H1 (cell line): ENCODE measurements around the gene RESF1. TPM values are rescaled to one million over a fixed set of nuclear protein-coding genes. Genes with fewer than 3 reads are reported as not detected.

ENCODE experiments used
- CTCF ChIA-PET: fragments of 300-600 bp; sonication (Branson Sonifier 250); formaldehyde crosslinking; loops from one replicate; lab custom pipeline; 2021; ENCODE audit not compliant: partially characterized antibody; lab: Charles Lee
- POLR2A ChIA-PET: fragments of 300-600 bp; sonication (Branson Sonifier 250); formaldehyde crosslinking; loops from one replicate; lab custom pipeline; 2021; ENCODE audit warnings: inconsistent platforms; ENCODE audit not compliant: partially characterized antibody; lab: Charles Lee
- DNase-seq, 2 experiments: peaks; one replicate each; pipeline versions ENCODE4 v3.0.0 to v3.0.0-alpha.2; 2010 to 2022; ENCODE audit warnings: low spot score in 2 of 2, low read depth in 1 of 2, mixed read lengths in 1 of 2
- FAIRE-seq: peaks from 2 replicates; lab custom pipeline; 2011; peaks lifted over from hg19 to GRCh38; lab: Jason Lieb, UNC
- H2AFZ ChIP-seq: 2 replicates; pipeline ENCODE4 v1.8.1; 2012; ENCODE audit warnings: low read length, inconsistent platforms
- H2AK5ac ChIP-seq: 2 replicates; pipeline ENCODE4 v1.6.1; 2013; ENCODE audit warnings: low read depth, low read length
- H2BK120ac ChIP-seq: replicated peaks from 2 replicates; pipeline ENCODE3; 2013; ENCODE audit warnings: low read depth, low read length, inconsistent platforms
- H2BK12ac ChIP-seq: 2 replicates; pipeline ENCODE4 v1.6.1; 2013; ENCODE audit warnings: low read depth, low read length
- H2BK15ac ChIP-seq: 2 replicates; pipeline ENCODE4 v1.6.1; 2013; ENCODE audit warnings: low read length
- H2BK20ac ChIP-seq: 2 replicates; pipeline ENCODE4 v1.6.1; 2013; ENCODE audit warnings: low read length
- H2BK5ac ChIP-seq: 2 replicates; pipeline ENCODE4 v1.6.1; 2013; ENCODE audit warnings: low read depth, low read length
- H3K14ac ChIP-seq: 2 replicates; pipeline ENCODE4 v1.6.1; 2013; ENCODE audit warnings: inconsistent platforms; ENCODE audit not compliant: insufficient read length
- H3K18ac ChIP-seq: 2 replicates; pipeline ENCODE4 v1.6.1; 2013; ENCODE audit warnings: low read length; ENCODE audit errors: extremely low read depth
- H3K23ac ChIP-seq: 2 replicates; pipeline ENCODE4 v1.6.1; 2013; ENCODE audit warnings: inconsistent platforms; ENCODE audit not compliant: insufficient read length
- H3K23me2 ChIP-seq: 2 replicates; pipeline ENCODE4 v1.6.1; 2013; ENCODE audit warnings: low read depth, low read length
- H3K27ac ChIP-seq: 2 replicates; pipeline ENCODE4 v1.6.1; 2011; ENCODE audit warnings: low read depth, low read length, inconsistent platforms
- H3K27me3 ChIP-seq, 4 experiments: replicated peaks in 1 of 4; 1 replicate in 1 of 4; 2 replicates in 3 of 4; pipeline versions ENCODE4 v1.6.1 to v1.8.1; 2011 to 2013; ENCODE audit warnings: low read length in 3 of 4, mild to moderate bottlenecking in 3 of 4, inconsistent platforms in 2 of 4, mixed read lengths in 2 of 4, moderate library complexity in 1 of 4; ENCODE audit not compliant: control insufficient read depth in 3 of 4, insufficient read depth in 3 of 4; ENCODE audit errors: extremely low read depth in 1 of 4
- H3K36me3 ChIP-seq, 4 experiments: 2 replicates each; pipeline versions ENCODE4 v1.6.1 to v1.8.1; 2011 to 2013; ENCODE audit warnings: mild to moderate bottlenecking in 4 of 4, low read length in 3 of 4, moderate library complexity in 2 of 4, control low read depth in 1 of 4, inconsistent platforms in 1 of 4; ENCODE audit not compliant: insufficient read depth in 4 of 4, control insufficient read depth in 2 of 4
- H3K4ac ChIP-seq: replicated peaks from 2 replicates; pipeline ENCODE3; 2013; ENCODE audit warnings: low read length, low read depth, mixed read lengths, inconsistent platforms; ENCODE audit not compliant: insufficient read length
- H3K4me1 ChIP-seq, 4 experiments: replicated peaks in 1 of 4; 1 replicate in 1 of 4; 2 replicates in 3 of 4; pipeline versions ENCODE4 v1.6.1 to v1.8.1; 2011 to 2013; ENCODE audit warnings: low read length in 3 of 4, inconsistent platforms in 2 of 4, mixed read lengths in 1 of 4; ENCODE audit not compliant: insufficient read depth in 4 of 4, control insufficient read depth in 3 of 4
- H3K4me2 ChIP-seq, 2 experiments: 2 replicates each; pipeline versions ENCODE4 v1.6.1 to v1.8.1; 2011 to 2013; ENCODE audit warnings: low read depth in 2 of 2, low read length in 2 of 2, control low read depth in 1 of 2, inconsistent platforms in 1 of 2, mild to moderate bottlenecking in 1 of 2; ENCODE audit not compliant: insufficient read depth in 1 of 2
- H3K4me3 ChIP-seq, 4 experiments: fragments of 200-600, 300-600 bp in 1 of 4; sonication (generic), shearing (Covaris generic), sonication (Bioruptor Twin) in 1 of 4; 2 replicates each; pipeline versions ENCODE4 v1.5.1 to v1.8.1; 2011 to 2016; ENCODE audit warnings: low read length in 4 of 4, low read depth in 3 of 4, control low read depth in 2 of 4, inconsistent platforms in 2 of 4, mild to moderate bottlenecking in 2 of 4, mixed read lengths in 1 of 4, moderate library complexity in 1 of 4; ENCODE audit not compliant: insufficient read depth in 2 of 4; ENCODE audit errors: extremely low read depth in 1 of 4
- H3K56ac ChIP-seq: replicated peaks from 2 replicates; pipeline ENCODE3; 2013; ENCODE audit warnings: low read depth, mild to moderate bottlenecking, mixed read lengths, low read length, inconsistent platforms; ENCODE audit not compliant: insufficient read length
- H3K79me1 ChIP-seq: 2 replicates; pipeline ENCODE4 v1.6.1; 2013; ENCODE audit warnings: low read depth, low read length, control low read depth
- H3K79me2 ChIP-seq, 2 experiments: 2 replicates each; pipeline versions ENCODE4 v1.6.1 to v1.8.1; 2012 to 2013; ENCODE audit warnings: low read length in 2 of 2, mild to moderate bottlenecking in 2 of 2, inconsistent platforms in 1 of 2; ENCODE audit not compliant: insufficient read depth in 2 of 2, control insufficient read depth in 1 of 2
- H3K9ac ChIP-seq, 4 experiments: replicated peaks in 1 of 4; 1 replicate in 1 of 4; 2 replicates in 3 of 4; pipeline versions ENCODE4 v1.6.1 to v1.8.1; 2011 to 2013; ENCODE audit warnings: low read depth in 3 of 4, low read length in 3 of 4, control low read depth in 2 of 4, mild to moderate bottlenecking in 2 of 4, moderate library complexity in 2 of 4, inconsistent platforms in 1 of 4; ENCODE audit errors: extremely low read depth in 1 of 4
- H3K9me3 ChIP-seq, 2 experiments: 2 replicates each; pipeline versions ENCODE4 v1.6.1 to v1.8.1; 2012 to 2013; ENCODE audit warnings: mild to moderate bottlenecking in 2 of 2, moderate library complexity in 2 of 2, control low read depth in 1 of 2, inconsistent platforms in 1 of 2, low read depth in 1 of 2, low read length in 1 of 2, mixed read lengths in 1 of 2; ENCODE audit not compliant: insufficient read depth in 2 of 2
- H4K20me1 ChIP-seq, 2 experiments: replicated peaks in 1 of 2; 2 replicates each; pipeline versions ENCODE3 to v1.8.1; 2011 to 2013; ENCODE audit warnings: inconsistent platforms in 2 of 2, low read length in 2 of 2, mild to moderate bottlenecking in 1 of 2; ENCODE audit not compliant: insufficient read depth in 2 of 2, control insufficient read depth in 1 of 2
- H4K5ac ChIP-seq: 2 replicates; pipeline ENCODE4 v1.6.1; 2013; ENCODE audit warnings: low read length, low read depth, mixed read lengths, inconsistent platforms; ENCODE audit not compliant: insufficient read length
- H4K8ac ChIP-seq: 2 replicates; pipeline ENCODE4 v1.8.0; 2013; ENCODE audit warnings: mild to moderate bottlenecking, moderate library complexity, low read length, inconsistent platforms; ENCODE audit not compliant: insufficient read depth; ENCODE audit errors: extremely low read depth
- H4K91ac ChIP-seq: replicated peaks from 2 replicates; pipeline ENCODE3; 2013; ENCODE audit warnings: low read length, mixed read lengths, inconsistent platforms; ENCODE audit not compliant: insufficient read length
- ASH2L ChIP-seq: fragments of 200-600, 300-600 bp; sonication (generic); IDR thresholded peaks from one replicate; pipeline ENCODE4 v1.7.1; 2017; ENCODE audit warnings: low read length
- BRCA1 ChIP-seq: IDR thresholded peaks from 2 replicates; pipeline ENCODE4 v1.6.1; 2012; ENCODE audit warnings: low read depth, low read length, improper control_type of control experiment
- CHD1 ChIP-seq: IDR thresholded peaks from 2 replicates; pipeline ENCODE4 v1.6.1; 2012; ENCODE audit warnings: low read depth, low read length, improper control_type of control experiment
- EP300 ChIP-seq, 2 experiments: IDR thresholded peaks; 1 replicate in 1 of 2; 2 replicates in 1 of 2; pipeline ENCODE4 v1.6.1; 2011 to 2012; ENCODE audit warnings: low read depth in 2 of 2, low read length in 2 of 2, mild to moderate bottlenecking in 2 of 2, borderline replicate concordance in 1 of 2, inconsistent platforms in 1 of 2, moderate library complexity in 1 of 2
- NANOG ChIP-seq: IDR thresholded peaks from 2 replicates; pipeline ENCODE4 v1.6.1; 2011; ENCODE audit warnings: low read length, low read depth, mild to moderate bottlenecking, inconsistent platforms; ENCODE audit not compliant: insufficient read depth, poor library complexity, severe bottlenecking
- POLR2AphosphoS5 ChIP-seq: IDR thresholded peaks from 2 replicates; pipeline ENCODE4 v1.6.1; 2011; ENCODE audit warnings: low read depth, low read length
- SIN3A ChIP-seq, 2 experiments: IDR thresholded peaks in 1 of 2; conservative IDR thresholded peaks in 1 of 2; 2 replicates each; pipeline ENCODE4 v1.6.1; 2011 to 2012; ENCODE audit warnings: low read length in 2 of 2, improper control_type of control experiment in 1 of 2, low read depth in 1 of 2, mild to moderate bottlenecking in 1 of 2
- SP1 ChIP-seq: IDR thresholded peaks from 2 replicates; pipeline ENCODE4 v1.6.1; 2011; ENCODE audit warnings: low read depth, low read length
- TEAD4 ChIP-seq: IDR thresholded peaks from 2 replicates; pipeline ENCODE4 v1.6.1; 2012; ENCODE audit warnings: low read depth, low read length, inconsistent platforms, mixed read lengths
- WGBS, 2 experiments: shearing (Covaris generic) in 1 of 2; methylation state at CpG; one replicate each; pipeline versions ENCODE4 v1.1.6 to v1.1.7; 2013 to 2015; ENCODE audit warnings: low lambda C conversion rate in 2 of 2, mixed read lengths in 2 of 2, inconsistent platforms in 1 of 2, low coverage in 1 of 2, missing lambda C conversion rate in 1 of 2; ENCODE audit not compliant: insufficient replicate concordance in 2 of 2, insufficient coverage in 1 of 2, insufficient read length in 1 of 2; ENCODE audit errors: extremely low coverage in 1 of 2, missing lambda C conversion rate in 1 of 2; 5-methylcytosine and 5-hydroxymethylcytosine counted together
- polyA plus RNA-seq, 7 experiments: library from polyadenylated mRNA; depleted of rRNA in 3 of 7; stranded (reverse) in 5 of 7; unstranded in 2 of 7; fragments of >200 nt in 5 of 7; fragments of 200-250 nt in 2 of 7; gene quantifications; 1 replicate in 5 of 7; 2 replicates in 1 of 7; 4 replicates in 1 of 7; pipeline versions ENCODE4 v1.2.1 to v1.2.3, GENCODE V29; 2011 to 2013; ENCODE audit warnings: missing spikeins in 2 of 7, mixed read lengths in 2 of 7
- total RNA-seq: library from RNA; stranded (reverse); fragmentation: NEBNext Ultra II Directional; extraction: Animal tissue kit (Norgen Biotek cat#: 25700); gene quantifications from 2 replicates; pipeline ENCODE4 v1.2.1, GENCODE V29; 2021

Gene RESF1
- total and polyA plus RNA-seq, 2 of the 8 experiments (the other 6 are each of a cell fraction or from before 2014, with no cell fraction given): 64.3 to 128 TPM

DNA sequence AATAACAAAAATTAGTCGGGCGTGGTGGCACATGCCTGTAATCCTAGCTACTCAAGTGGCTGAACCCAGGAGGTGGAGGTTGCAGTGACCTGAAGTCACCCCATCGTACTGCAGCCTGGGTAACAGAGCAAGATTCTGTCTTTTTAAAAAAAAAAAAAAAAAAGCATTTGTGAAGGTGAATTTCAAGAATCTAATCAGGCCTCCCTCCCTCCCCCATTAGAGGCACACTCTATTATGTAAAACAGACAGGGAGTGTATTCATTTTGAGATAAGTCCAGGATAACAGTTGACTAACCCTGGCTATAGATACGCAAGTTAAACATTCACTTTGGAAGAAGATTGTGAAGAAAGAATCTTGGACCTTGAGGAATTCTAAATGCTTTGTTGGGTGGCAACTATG lies 2.9 kb downstream of the RESF1 start:
- Histone ChIP-seq H4K91ac (no peak overlapping the region), H3K23ac (no peak overlapping the region), H3K4me3 (peak overlapping the region in 1 of 4 experiments; percentile 85; a peak in 1 of 8 replicates), H2BK15ac (no peak overlapping the region), H3K56ac (no peak overlapping the region), H3K9ac (no peak overlapping the region), H3K27me3 (no peaks in the 10 kb centered on the region), H4K8ac (no peak overlapping the region; the same call in 1 of the 2 replicates), H2BK12ac (no peak overlapping the region), H3K27ac (no peak overlapping the region), H3K36me3 (peaks cover 0 to 43% (median 11%) of the 10 kb centered on the region in 4 experiments; a peak in 3 of 8 replicates), H3K4me2 (peak overlapping the region; percentile 37 to 75; a peak in 2 of 4 replicates), H2BK20ac (no peak overlapping the region), H4K20me1 (peaks cover 0 to 12% of the 10 kb centered on the region in 2 experiments), H3K14ac (no peak overlapping the region), H4K5ac (no peak overlapping the region), H3K23me2 (peaks cover 3% of the 10 kb centered on the region), H2AK5ac (no peak overlapping the region), H2BK5ac (no peak overlapping the region), H3K9me3 (no peaks in the 10 kb centered on the region), H2BK120ac (no peak overlapping the region), H3K4me1 (peaks cover 7 to 25% (median 17%) of the 10 kb centered on the region in 4 experiments; a peak in 6 of 7 replicates), H3K4ac (no peak overlapping the region), H3K18ac (no peak overlapping the region), H3K79me1 (peaks cover 7% of the 10 kb centered on the region; the same call in 1 of the 2 replicates), H3K79me2 (peaks cover 43 to 76% of the 10 kb centered on the region in 2 experiments), H2AFZ (no peak overlapping the region)
- CTCF ChIA-PET: interaction anchor here (2.2 kb wide), 1 partner anchor 63 kb away, joined by 4 read pairs; no protein-coding TSS in a partner anchor
- no peak for TF ChIP-seq TEAD4
- TF ChIP-seq CHD1: no peak
- TF ChIP-seq ASH2L: no peak
- TF ChIP-seq SIN3A (conservative IDR thresholded peaks at IDR 0.05 in 1 of 2, IDR thresholded peaks at IDR 0.05 in 1 of 2; ENCODE audit: low read depth in 1 of 2, low read length in 2 of 2): no peak
- TF ChIP-seq NANOG: no peak
- no peak for TF ChIP-seq BRCA1
- TF ChIP-seq EP300 (IDR thresholded peaks at IDR 0.05; ENCODE audit: borderline replicate concordance in 1 of 2, low read depth in 2 of 2, low read length in 2 of 2): no peak
- no peak for TF ChIP-seq POLR2AphosphoS5
- TF ChIP-seq SP1: no peak
- POLR2A ChIA-PET: interaction anchor here (0.6 to 1.9 kb wide), 4 partner anchors 12 to 321 kb away, joined by 4 to 5 read pairs (median 5); no protein-coding TSS in a partner anchor
- FAIRE-seq: no peak
- no peak for DNase-seq
- 92% methylated on average over 4 of the region's 4 CpGs; no CpG with 5 or more reads in 1 of the 2 experiments for WGBS, 2 experiments
